ENCODE data around the gene CPNE4.

CPNE4 gene

DNA sequence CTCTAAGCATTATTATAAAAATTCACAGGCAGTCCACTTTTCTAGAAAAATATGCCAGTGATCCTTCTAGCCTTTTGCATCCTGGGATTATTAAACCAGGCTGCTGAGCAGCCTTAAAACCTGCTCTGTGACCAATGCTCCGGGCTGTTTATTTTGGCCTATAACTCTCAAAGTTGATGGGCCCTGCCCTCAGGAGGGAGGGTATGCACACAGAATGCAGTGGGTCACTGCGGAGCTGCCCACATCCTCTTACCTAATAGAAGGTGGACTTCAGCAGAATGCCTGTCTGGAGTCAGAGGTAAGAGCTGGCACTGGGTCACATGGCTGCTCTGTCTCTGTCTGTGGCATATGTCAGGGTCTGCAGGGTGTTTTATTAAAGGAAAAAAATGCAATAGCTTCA lies 26.0 kb downstream of the CPNE4 start:
- H3K4me3 ChIP-seq (ENCODE audit: control insufficient read depth, low read depth, low read length) = no peak overlapping the region
- TF ChIP-seq, protein P1, sequence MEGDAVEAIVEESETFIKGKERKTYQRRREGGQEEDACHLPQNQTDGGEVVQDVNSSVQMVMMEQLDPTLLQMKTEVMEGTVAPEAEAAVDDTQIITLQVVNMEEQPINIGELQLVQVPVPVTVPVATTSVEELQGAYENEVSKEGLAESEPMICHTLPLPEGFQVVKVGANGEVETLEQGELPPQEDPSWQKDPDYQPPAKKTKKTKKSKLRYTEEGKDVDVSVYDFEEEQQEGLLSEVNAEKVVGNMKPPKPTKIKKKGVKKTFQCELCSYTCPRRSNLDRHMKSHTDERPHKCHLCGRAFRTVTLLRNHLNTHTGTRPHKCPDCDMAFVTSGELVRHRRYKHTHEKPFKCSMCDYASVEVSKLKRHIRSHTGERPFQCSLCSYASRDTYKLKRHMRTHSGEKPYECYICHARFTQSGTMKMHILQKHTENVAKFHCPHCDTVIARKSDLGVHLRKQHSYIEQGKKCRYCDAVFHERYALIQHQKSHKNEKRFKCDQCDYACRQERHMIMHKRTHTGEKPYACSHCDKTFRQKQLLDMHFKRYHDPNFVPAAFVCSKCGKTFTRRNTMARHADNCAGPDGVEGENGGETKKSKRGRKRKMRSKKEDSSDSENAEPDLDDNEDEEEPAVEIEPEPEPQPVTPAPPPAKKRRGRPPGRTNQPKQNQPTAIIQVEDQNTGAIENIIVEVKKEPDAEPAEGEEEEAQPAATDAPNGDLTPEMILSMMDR (conservative IDR thresholded peaks at IDR 0.05; ENCODE audit: control insufficient read depth, insufficient read depth, low read depth, low read length) = no peak
- no peak for DNase-seq (ENCODE audit: low read depth)

DNA sequence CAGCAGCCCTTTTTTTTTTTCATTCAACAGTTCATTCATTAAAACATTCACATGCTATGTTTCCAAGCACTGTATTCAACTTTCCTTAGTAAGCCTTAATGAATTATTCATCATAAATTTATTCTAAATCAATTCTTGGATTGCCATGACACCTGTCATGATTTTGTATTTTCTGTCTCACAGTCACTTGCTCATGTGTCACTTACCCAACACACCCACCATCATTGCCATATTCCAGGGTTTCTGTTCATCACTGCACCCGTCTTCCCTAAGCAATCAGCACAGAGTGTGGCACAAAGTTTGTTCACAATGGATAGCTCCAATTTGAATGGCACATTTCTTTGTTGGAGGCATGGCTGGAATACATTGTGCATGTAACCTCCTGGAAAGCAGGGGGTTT lies 27.2 kb downstream of the CPNE4 start:
- DNase-seq (ENCODE audit: low read depth) = no peak
- TF ChIP-seq, protein P1 (conservative IDR thresholded peaks at IDR 0.05; ENCODE audit: control insufficient read depth, insufficient read depth, low read depth, low read length) = no peak
- no peak overlapping the region for H3K4me3 ChIP-seq (ENCODE audit: control insufficient read depth, low read depth, low read length)

DNA sequence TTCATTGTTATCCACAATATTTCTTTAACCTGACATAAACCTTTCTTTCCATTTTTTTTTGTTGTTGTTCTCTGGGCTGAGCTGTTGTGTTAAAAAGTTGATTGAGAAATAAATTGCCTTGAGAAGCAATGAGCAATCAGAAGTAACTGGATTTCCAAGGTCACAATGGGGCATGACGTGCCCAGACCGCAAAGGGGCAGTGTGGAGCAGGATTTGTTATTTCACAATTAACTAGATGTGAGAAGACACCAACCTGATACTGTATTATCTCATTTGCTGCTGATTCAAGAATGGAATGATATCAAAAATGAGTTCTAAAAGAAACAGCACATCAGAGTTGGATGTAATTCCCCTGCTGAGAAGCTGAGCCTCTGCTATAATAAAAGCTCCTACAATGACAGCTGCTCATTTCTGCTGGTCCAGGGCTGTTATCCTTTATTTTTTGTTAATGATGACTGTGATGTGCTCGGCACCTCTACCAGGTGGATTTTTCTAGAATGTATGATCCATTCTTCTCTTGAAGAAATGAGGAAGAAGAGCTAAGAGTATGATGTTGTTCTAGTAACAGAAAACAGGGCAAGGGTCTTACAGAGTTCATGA lies 28.1 kb downstream of the CPNE4 start:
- H3K4me3 ChIP-seq (ENCODE audit: control insufficient read depth, low read depth, low read length) = no peak overlapping the region
- TF ChIP-seq, protein P1 (conservative IDR thresholded peaks at IDR 0.05; ENCODE audit: control insufficient read depth, insufficient read depth, low read depth, low read length) = peak; percentile 63
- DNase-seq (ENCODE audit: low read depth) = peak; percentile 60

DNA sequence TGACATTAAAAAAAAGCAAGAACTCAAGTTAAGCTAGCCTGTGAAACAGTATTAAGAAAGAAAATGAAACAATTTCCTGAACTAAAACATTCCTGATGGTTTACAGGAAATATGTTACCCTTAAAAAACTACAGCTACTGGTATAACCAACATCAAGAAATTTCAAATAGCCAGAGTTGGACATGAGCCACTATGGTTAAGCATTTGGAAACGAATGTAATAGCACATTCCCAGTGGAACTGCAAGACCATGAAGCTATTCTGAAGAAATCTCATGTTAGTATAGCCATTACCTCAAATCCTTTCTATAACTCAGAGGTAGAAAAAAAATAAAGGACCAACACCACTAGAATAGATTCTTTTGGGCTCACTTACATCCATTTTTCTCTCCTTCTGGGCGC lies 30.2 kb downstream of the CPNE4 start:
- DNase-seq (ENCODE audit: low read depth) = peak; percentile 61

DNA sequence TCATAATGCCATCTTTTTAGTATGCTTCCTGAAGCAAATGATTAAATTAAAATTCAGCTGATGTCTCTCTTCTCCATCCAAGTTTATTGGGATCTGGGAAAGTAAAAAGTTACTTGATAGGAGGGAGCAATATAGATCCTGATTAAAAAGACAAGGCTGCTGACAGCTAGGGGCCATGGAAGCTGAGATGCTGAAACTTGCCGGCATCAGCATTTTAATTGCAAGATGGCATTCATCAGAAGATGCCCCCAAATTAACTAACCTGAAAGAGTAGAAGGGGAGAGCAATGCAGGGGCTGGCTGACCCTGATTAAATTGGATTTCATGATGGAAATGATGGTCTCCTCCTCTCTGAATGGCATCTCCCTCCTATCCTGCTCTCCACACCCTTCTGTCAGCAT lies 31.1 kb downstream of the CPNE4 start:
- DNase-seq (ENCODE audit: low read depth) = no peak
- no peak overlapping the region for H3K4me3 ChIP-seq (ENCODE audit: control insufficient read depth, low read depth, low read length)
- TF ChIP-seq, protein P1 (conservative IDR thresholded peaks at IDR 0.05; ENCODE audit: control insufficient read depth, insufficient read depth, low read depth, low read length) = no peak

More for the DNA sequence above, 30.2 kb downstream of the CPNE4 start:
- no peak overlapping the region for H3K4me3 ChIP-seq (ENCODE audit: control insufficient read depth, low read depth, low read length)
- TF ChIP-seq, protein P1 (conservative IDR thresholded peaks at IDR 0.05; ENCODE audit: control insufficient read depth, insufficient read depth, low read depth, low read length) = no peak

DNA sequence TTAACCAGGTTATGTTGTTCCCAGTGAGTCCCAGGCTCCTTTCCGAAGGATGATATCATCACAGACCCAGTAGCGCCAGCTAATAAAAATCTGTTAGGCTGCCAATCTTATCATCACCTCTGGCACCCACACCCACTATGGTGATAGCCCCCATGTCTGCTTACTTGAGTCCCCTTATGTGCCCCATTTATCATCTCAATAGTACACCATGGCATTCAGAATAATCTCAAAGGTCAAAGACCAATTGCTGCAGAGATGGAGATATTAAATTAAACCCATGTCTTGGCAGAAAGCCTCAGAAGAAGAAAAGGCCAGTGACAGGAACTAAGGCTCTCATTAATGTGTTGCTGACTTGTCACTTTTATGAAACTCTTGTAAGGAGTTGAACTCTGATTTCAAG lies 32.8 kb downstream of the CPNE4 start:
- no peak overlapping the region for H3K4me3 ChIP-seq (ENCODE audit: control insufficient read depth, low read depth, low read length)
- no peak for DNase-seq (ENCODE audit: low read depth)
- TF ChIP-seq, protein P1 (conservative IDR thresholded peaks at IDR 0.05; ENCODE audit: control insufficient read depth, insufficient read depth, low read depth, low read length) = no peak

DNA sequence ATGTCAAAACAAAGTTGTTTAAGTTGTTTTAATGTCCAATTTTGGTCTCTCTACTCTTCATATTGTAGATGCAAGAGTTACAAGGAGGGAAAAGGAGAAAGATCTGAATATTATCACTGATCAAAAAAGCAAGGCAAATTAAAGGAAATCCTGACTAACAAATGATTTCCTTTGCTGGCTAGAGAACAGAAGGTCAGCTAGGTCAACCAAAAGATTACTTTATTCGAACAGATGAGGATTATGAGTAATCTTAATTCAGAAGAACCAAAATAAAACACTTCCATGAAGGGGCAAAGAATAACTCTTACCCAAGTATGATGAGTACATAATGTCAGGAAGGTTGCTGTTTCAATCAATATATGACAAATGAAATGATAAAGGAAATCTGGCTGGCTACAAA lies 33.8 kb downstream of the CPNE4 start:
- H3K4me3 ChIP-seq (ENCODE audit: control insufficient read depth, low read depth, low read length) = no peak overlapping the region
- TF ChIP-seq, protein P1 (conservative IDR thresholded peaks at IDR 0.05; ENCODE audit: control insufficient read depth, insufficient read depth, low read depth, low read length) = no peak
- DNase-seq (ENCODE audit: low read depth) = no peak
